Spinal cord (tissue), 10 donors: ENCODE data around the gene ELANE. TPM values are rescaled to one million over a fixed set of nuclear protein-coding genes. Genes with fewer than 3 reads are reported as not detected.
"Not testable (repeated sequence)": the region's sequence is repeated elsewhere in the genome, so short reads cannot be mapped to it uniquely, and the experiment has no call there.

Experiments
- DNase-seq, 6 donors: peaks; one replicate each; pipeline versions ENCODE4 v3.0.0 to v3.0.0-alpha.2; 2013 to 2015; ENCODE audit warnings: low spot score in 6 of 6, low read depth in 4 of 6
- H3K27ac ChIP-seq: one replicate; pipeline ENCODE4 v1.5.1; 2013; ENCODE audit warnings: low read depth, low read length, control low read depth
- H3K27me3 ChIP-seq: one replicate; pipeline ENCODE4 v1.6.1; 2013; ENCODE audit warnings: low read length; ENCODE audit not compliant: control insufficient read depth, insufficient read depth
- H3K36me3 ChIP-seq: one replicate; pipeline ENCODE4 v1.6.1; 2013; ENCODE audit warnings: low read length; ENCODE audit not compliant: control insufficient read depth, insufficient read depth
- H3K4me1 ChIP-seq: one replicate; pipeline ENCODE4 v1.6.1; 2013; ENCODE audit warnings: low read length; ENCODE audit not compliant: control insufficient read depth, insufficient read depth
- H3K4me3 ChIP-seq: one replicate; pipeline ENCODE4 v1.5.1; 2013; ENCODE audit warnings: low read depth, low read length, control low read depth
- H3K9me3 ChIP-seq: one replicate; pipeline ENCODE4 v1.6.1; 2013; ENCODE audit warnings: low read length; ENCODE audit not compliant: control insufficient read depth, insufficient read depth
- WGBS: methylation state at CpG from one replicate; pipeline ENCODE4 v1.1.5; 2013; ENCODE audit warnings: missing lambda C conversion rate; ENCODE audit not compliant: insufficient coverage; 5-methylcytosine and 5-hydroxymethylcytosine counted together
- polyA plus RNA-seq, 2 donors: library from polyadenylated mRNA; unstranded; fragments of 120-200 nt; gene quantifications; one replicate each; pipeline ENCODE4 v1.2.1, GENCODE V29; 2013; ENCODE audit not compliant: insufficient read length in 2 of 2
- total RNA-seq, 2 donors: library from RNA; depleted of rRNA in 1 of 2; stranded (reverse); fragments of 120-200 nt in 1 of 2; fragments of >200 nt in 1 of 2; gene quantifications; one replicate each; pipeline versions ENCODE4 v1.2.3 to v1.2.4, GENCODE V29; 2013 to 2014
- donor health status: healthy.

ELANE gene
- total and polyA plus RNA-seq, 4 donors = 0.18 to 23.5 (median 0.99) TPM; not detected in 1

GRCh38 chr19:814152-815078, 37.7 kb upstream of the ELANE start:
- 94% methylated on average over 48 of the region's 49 CpGs for WGBS
- peaks cover 76% of the 10 kb centered on the region for H3K36me3 ChIP-seq

GRCh38 chr19:815079-815774, 36.9 kb upstream of the ELANE start:
- no peaks in the 10 kb centered on the region for H3K27me3 ChIP-seq
- no peaks in the 10 kb centered on the region for H3K4me1 ChIP-seq
- no peaks in the 10 kb centered on the region for H3K9me3 ChIP-seq
- no peak overlapping the region for H3K27ac ChIP-seq
- no peak for DNase-seq
- peaks cover 68% of the 10 kb centered on the region for H3K36me3 ChIP-seq
- H3K4me3 ChIP-seq = no peak overlapping the region
- 92% methylated on average over 47 of the region's 47 CpGs for WGBS

More at GRCh38 chr19:814152-815078, 37.7 kb upstream of the ELANE start:
- Histone ChIP-seq H3K27me3 (no peaks in the 10 kb centered on the region), H3K27ac (no peak overlapping the region), H3K4me3 (no peak overlapping the region), H3K9me3 (no peaks in the 10 kb centered on the region), H3K4me1 (no peaks in the 10 kb centered on the region)
- DNase-seq = no peak

- Histone ChIP-seq H3K27ac (no peak overlapping the region), H3K36me3 (peaks cover 61% of the 10 kb centered on the region), H3K4me3 (no peak overlapping the region), H3K9me3 (no peaks in the 10 kb centered on the region), H3K4me1 (no peaks in the 10 kb centered on the region), H3K27me3 (no peaks in the 10 kb centered on the region)
- no peak for DNase-seq
- 97% methylated on average over 13 of the region's 13 CpGs for WGBS
These were observed 36.2 kb upstream of the ELANE start for GRCh38 chr19:815775-816499.

- Histone ChIP-seq H3K4me3 (no peak overlapping the region), H3K27me3 (no peaks in the 10 kb centered on the region), H3K4me1 (no peaks in the 10 kb centered on the region), H3K9me3 (no peaks in the 10 kb centered on the region), H3K36me3 (peaks cover 55% of the 10 kb centered on the region), H3K27ac (no peak overlapping the region)
- DNase-seq = no peak
- WGBS = 88% methylated on average over 2 of the region's 2 CpGs
These were observed 35.6 kb upstream of the ELANE start for GRCh38 chr19:816500-816857.

- not testable (repeated sequence) for H3K27ac ChIP-seq, DNase-seq, H3K4me3 ChIP-seq, H3K27me3 ChIP-seq, H3K9me3 ChIP-seq
- Histone ChIP-seq H3K36me3 (peaks cover 23% of the 10 kb centered on the region), H3K4me1 (peaks cover 11% of the 10 kb centered on the region)
- 89% methylated on average over 2 of the region's 5 CpGs for WGBS
These were observed 31.9 kb upstream of the ELANE start for GRCh38 chr19:820212-820611.

- no peak overlapping the region for H3K27ac ChIP-seq
- under 1% methylated on average over 59 of the region's 64 CpGs for WGBS
- H3K4me3 ChIP-seq = no peak overlapping the region
- peaks cover 11% of the 10 kb centered on the region for H3K36me3 ChIP-seq
- no peaks in the 10 kb centered on the region for H3K27me3 ChIP-seq
- no peaks in the 10 kb centered on the region for H3K9me3 ChIP-seq
- peak in 2 of 6 donors; percentile 45 to 50 for DNase-seq
- peaks cover 11% of the 10 kb centered on the region for H3K4me1 ChIP-seq
These were observed 30.8 kb upstream of the ELANE start for GRCh38 chr19:821231-821824.

- peak in 4 of 6 donors; percentile 56 to 94 (median 74) for DNase-seq
- 0% methylated on average over 37 of the region's 86 CpGs for WGBS
These were observed 30.1 kb upstream of the ELANE start, which contains the start of gene PLPPR3 for GRCh38 chr19:821825-822503. TSS of gene PLPPR3 (minus strand) at chr19:821955. CDS start at chr19:821559, 396 bp downstream.

GRCh38 chr19:823565-824121, 28.5 kb upstream of the ELANE start:
- Histone ChIP-seq H3K4me1 (peaks cover 11% of the 10 kb centered on the region), H3K9me3 (no peaks in the 10 kb centered on the region), H3K27ac (no peak overlapping the region), H3K27me3 (no peaks in the 10 kb centered on the region), H3K4me3 (no peak overlapping the region), H3K36me3 (no peaks in the 10 kb centered on the region)
- WGBS = 61% methylated on average over 11 of the region's 12 CpGs
- DNase-seq = no peak

More at GRCh38 chr19:821825-822503, 30.1 kb upstream of the ELANE start, which contains the start of gene PLPPR3:
- Histone ChIP-seq H3K27ac (no peak within 1 kb of the TSS), H3K9me3 (no peaks in the 10 kb centered on the region), H3K4me3 (peak within 1 kb of the TSS; percentile 21), H3K36me3 (peaks cover 9% of the 10 kb centered on the region), H3K27me3 (no peaks in the 10 kb centered on the region), H3K4me1 (peaks cover 11% of the 10 kb centered on the region)
